SK-N-SH (cell line): ENCODE data around the gene IL2RA. TPM values are rescaled to one million over a fixed set of nuclear protein-coding genes. Genes with fewer than 3 reads are reported as not detected.
A peak's percentile ranks its signal among the peaks of the same experiment; 100 is the strongest.

ENCODE experiments used
- CTCF ChIA-PET: fragments of 300-600, 350-600 bp; formaldehyde crosslinking; extraction: SDS; loops from one replicate; lab custom pipeline; 2021; lab: Yijun Ruan, JAX
- POLR2A ChIA-PET: fragments of 350-600 bp; sonication (Branson Sonifier 250); formaldehyde crosslinking; extraction: SDS; loops from one replicate; lab custom pipeline; 2020; ENCODE audit warnings: antibody characterized with exemption, inconsistent platforms; lab: Yijun Ruan, JAX
- DNase-seq: peaks from one replicate; pipeline ENCODE4 v3.0.0; 2012
- H2AFZ ChIP-seq: fragments of 200-600 bp; sonication (generic); 2 replicates; pipeline ENCODE4 v1.8.1; 2016; ENCODE audit warnings: antibody characterized with exemption, mild to moderate bottlenecking, low read depth
- H3F3A ChIP-seq: fragments of 200-600 bp; sonication (generic); replicated peaks from 2 replicates; pipeline ENCODE3; 2016; ENCODE audit warnings: antibody characterized with exemption, mild to moderate bottlenecking; ENCODE audit not compliant: insufficient read depth
- H3K27ac ChIP-seq, 2 experiments: fragments of 200-500 bp in 1 of 2; fragments of 200-600 bp in 1 of 2; sonication (Bioruptor generic) in 1 of 2; sonication (generic), shearing (Covaris generic) in 1 of 2; 2 replicates each; pipeline versions ENCODE4 v1.5.1 to v1.6.1; 2014 to 2016; ENCODE audit warnings: low read depth in 2 of 2, inconsistent platforms in 1 of 2, low read length in 1 of 2, mild to moderate bottlenecking in 1 of 2, mixed read lengths in 1 of 2
- H3K27me3 ChIP-seq: fragments of 200-600 bp; sonication (generic), shearing (Covaris generic); 2 replicates; pipeline ENCODE4 v1.6.1; 2016; ENCODE audit warnings: mixed run types; ENCODE audit not compliant: insufficient read depth
- H3K36me3 ChIP-seq, 2 experiments: fragments of 200-500 bp in 1 of 2; fragments of 200-600 bp in 1 of 2; sonication (Bioruptor generic) in 1 of 2; sonication (generic) in 1 of 2; replicated peaks in 1 of 2; 2 replicates each; pipeline versions ENCODE3 to v1.5.1; 2014 to 2016; ENCODE audit warnings: low read length in 1 of 2, mild to moderate bottlenecking in 1 of 2; ENCODE audit not compliant: insufficient read depth in 2 of 2, control insufficient read depth in 1 of 2
- H3K4me1 ChIP-seq, 2 experiments: fragments of 200-500 bp in 1 of 2; fragments of 200-600 bp in 1 of 2; sonication (Bioruptor generic) in 1 of 2; sonication (generic), shearing (Covaris generic) in 1 of 2; 2 replicates each; pipeline versions ENCODE4 v1.5.1 to v1.6.1; 2014 to 2016; ENCODE audit warnings: low read depth in 1 of 2, low read length in 1 of 2, mixed run types in 1 of 2; ENCODE audit not compliant: insufficient read depth in 2 of 2, control insufficient read depth in 1 of 2
- H3K4me2 ChIP-seq: fragments of 200-600 bp; sonication (generic), shearing (Covaris generic); 2 replicates; pipeline ENCODE4 v1.6.1; 2017; ENCODE audit warnings: mixed run types
- H3K4me3 ChIP-seq, 2 experiments: fragments of 200-500 bp in 1 of 2; fragments of 200-600 bp in 1 of 2; sonication (Bioruptor generic) in 1 of 2; sonication (generic), shearing (Covaris generic) in 1 of 2; 2 replicates each; pipeline versions ENCODE4 v1.5.1 to v1.8.1; 2014 to 2016; ENCODE audit warnings: low read depth in 2 of 2, inconsistent platforms in 1 of 2, low read length in 1 of 2, mild to moderate bottlenecking in 1 of 2, mixed read lengths in 1 of 2, moderate library complexity in 1 of 2
- H3K79me2 ChIP-seq: fragments of 200-600 bp; sonication (generic); 2 replicates; pipeline ENCODE4 v1.8.1; 2017; ENCODE audit warnings: mild to moderate bottlenecking; ENCODE audit not compliant: insufficient read depth
- H3K9ac ChIP-seq: fragments of 200-600 bp; sonication (generic); 2 replicates; pipeline ENCODE4 v1.6.1; 2017; ENCODE audit warnings: mixed run types
- H3K9me2 ChIP-seq: fragments of 200-600 bp; sonication (generic); 2 replicates; pipeline ENCODE4 v1.6.1; 2017; ENCODE audit warnings: mixed run types
- H3K9me3 ChIP-seq: fragments of 200-600 bp; sonication (generic); 2 replicates; pipeline ENCODE4 v1.6.1; 2017; ENCODE audit warnings: mixed run types, mild to moderate bottlenecking, moderate library complexity
- H4K20me1 ChIP-seq: fragments of 200-600 bp; sonication (generic); 2 replicates; pipeline ENCODE4 v1.6.1; 2017; ENCODE audit warnings: mild to moderate bottlenecking, mixed run types; ENCODE audit not compliant: insufficient read depth
- ELF1 ChIP-seq: IDR thresholded peaks from 2 replicates; pipeline ENCODE4 v1.4.0; 2012
- FOXJ3 ChIP-seq: sonication (generic); formaldehyde crosslinking; IDR thresholded peaks from 2 replicates; pipeline ENCODE4 v1.5.1; 2020; ENCODE audit warnings: mild to moderate bottlenecking, missing genetic modification reagents
- FOXM1 ChIP-seq: IDR thresholded peaks from 2 replicates; pipeline ENCODE4 v1.4.0; 2012; ENCODE audit warnings: low read depth, mild to moderate bottlenecking
- JUND ChIP-seq: IDR thresholded peaks from 2 replicates; pipeline ENCODE4 v1.4.0; 2012
- NFIC ChIP-seq: IDR thresholded peaks from 2 replicates; pipeline ENCODE4 v1.4.0; 2012; ENCODE audit warnings: borderline replicate concordance
- RCOR1 ChIP-seq: fragments of 150-350 bp; IDR thresholded peaks from 2 replicates; pipeline ENCODE4 v1.6.1; 2017; ENCODE audit warnings: antibody characterized with exemption, low read length
- RXRA ChIP-seq: IDR thresholded peaks from 2 replicates; pipeline ENCODE4 v1.4.0; 2012; ENCODE audit warnings: low read depth, mild to moderate bottlenecking, borderline replicate concordance
- SMC3 ChIP-seq: IDR thresholded peaks from 2 replicates; pipeline ENCODE4 v1.6.1; 2012; ENCODE audit warnings: low read depth, low read length, improper control_type of control experiment
- TAF1 ChIP-seq: IDR thresholded peaks from 2 replicates; pipeline ENCODE4 v1.6.1; 2012; ENCODE audit warnings: low read depth, mild to moderate bottlenecking, low read length, moderate library complexity, borderline replicate concordance
- WGBS: methylation state at CpG from one replicate; pipeline ENCODE4 v1.1.6; 2017; ENCODE audit warnings: low lambda C conversion rate; 5-methylcytosine and 5-hydroxymethylcytosine counted together
- polyA plus RNA-seq, 3 experiments: library from polyadenylated mRNA; depleted of rRNA; stranded (reverse); fragments of >200 nt; gene quantifications; 2 replicates each; pipeline ENCODE4 v1.2.3, GENCODE V29; 2012
- TF ChIP-seq, protein P1 (sequence below): fragments of 150-350 bp; IDR thresholded peaks from 2 replicates; pipeline ENCODE4 v1.6.1; 2016; ENCODE audit warnings: mild to moderate bottlenecking, low read depth, low read length
- TF ChIP-seq, protein P2 (sequence below): fragments of 150-350 bp; IDR thresholded peaks from 2 replicates; pipeline ENCODE4 v1.6.1; 2017; ENCODE audit warnings: antibody characterized with exemption, low read length, low read depth, borderline replicate concordance
- TF ChIP-seq, protein P3 (sequence below): IDR thresholded peaks from 2 replicates; pipeline ENCODE4 v1.4.0; 2012; ENCODE audit warnings: low read depth, borderline replicate concordance
- TF ChIP-seq, protein P4 (sequence below): IDR thresholded peaks from 2 replicates; pipeline ENCODE4 v1.4.0; 2012; ENCODE audit warnings: low read depth, borderline replicate concordance

The IL2RA gene
- polyA plus RNA-seq, 1 of the 3 experiments (the other 2 are of a cell fraction) = not detected

DNA sequence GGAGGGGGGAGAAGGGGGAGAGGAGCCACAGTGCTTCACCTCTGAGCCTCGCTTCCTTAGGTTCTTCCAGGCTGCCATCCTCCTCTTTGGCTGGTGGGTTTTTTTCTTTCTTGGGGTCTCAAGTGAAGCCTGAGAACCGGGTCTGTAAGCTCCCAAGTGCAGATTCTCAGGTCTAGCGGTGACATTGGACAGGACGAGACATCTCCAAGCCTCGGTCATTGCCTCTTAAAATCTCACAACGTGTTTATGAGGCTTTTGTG is 84.0 kb downstream of the IL2RA start:
- peaks cover 10% of the 10 kb centered on the region for H3F3A ChIP-seq
- ChIA-PET POLR2A (no interaction called here), CTCF (no interaction called here)
- DNase-seq = no peak
- peak overlapping the region; percentile 89 for H3K4me2 ChIP-seq
- H2AFZ ChIP-seq = peak overlapping the region; percentile 88; the same call in 1 of the 2 replicates
- H3K36me3 ChIP-seq = no peaks in the 10 kb centered on the region
- WGBS = 12% methylated on average over 6 of the region's 6 CpGs
- no peaks in the 10 kb centered on the region for H3K9me2 ChIP-seq
- no peaks in the 10 kb centered on the region for H3K79me2 ChIP-seq
- TF ChIP-seq, protein P1, sequence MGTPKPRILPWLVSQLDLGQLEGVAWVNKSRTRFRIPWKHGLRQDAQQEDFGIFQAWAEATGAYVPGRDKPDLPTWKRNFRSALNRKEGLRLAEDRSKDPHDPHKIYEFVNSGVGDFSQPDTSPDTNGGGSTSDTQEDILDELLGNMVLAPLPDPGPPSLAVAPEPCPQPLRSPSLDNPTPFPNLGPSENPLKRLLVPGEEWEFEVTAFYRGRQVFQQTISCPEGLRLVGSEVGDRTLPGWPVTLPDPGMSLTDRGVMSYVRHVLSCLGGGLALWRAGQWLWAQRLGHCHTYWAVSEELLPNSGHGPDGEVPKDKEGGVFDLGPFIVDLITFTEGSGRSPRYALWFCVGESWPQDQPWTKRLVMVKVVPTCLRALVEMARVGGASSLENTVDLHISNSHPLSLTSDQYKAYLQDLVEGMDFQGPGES = no peak
- TF ChIP-seq RXRA = no peak
- no peak for TF ChIP-seq ELF1
- TF ChIP-seq, all 33 proteins: peak for 0
- no peaks in the 10 kb centered on the region; a peak in 1 of 4 replicates for H3K4me1 ChIP-seq
- H3K9ac ChIP-seq = no peak overlapping the region
- H3K27ac ChIP-seq = no peak overlapping the region
- peaks cover 8% of the 10 kb centered on the region; the same call in 1 of the 2 replicates for H3K27me3 ChIP-seq
- no peaks in the 10 kb centered on the region for H4K20me1 ChIP-seq
- peak overlapping the region; percentile 67 to 75 for H3K4me3 ChIP-seq
- no peaks in the 10 kb centered on the region; the same call in 1 of the 2 replicates for H3K9me3 ChIP-seq

- TF ChIP-seq RCOR1 (no peak), SMC3 (no peak), JUND (no peak)
- Histone ChIP-seq H3K27ac (peak within 1 kb of the TSS in 1 of 2 experiments; percentile 33; a peak in 1 of 4 replicates), H3K36me3 (no peaks in the 10 kb centered on the region), H3F3A (peaks cover 10% of the 10 kb centered on the region), H3K4me2 (peak within 1 kb of the TSS; percentile 89), H3K4me3 (peak within 1 kb of the TSS; percentile 67 to 75), H3K4me1 (no peaks in the 10 kb centered on the region; a peak in 1 of 4 replicates), H3K79me2 (no peaks in the 10 kb centered on the region), H3K9me2 (no peaks in the 10 kb centered on the region), H4K20me1 (no peaks in the 10 kb centered on the region), H3K9ac (peak within 1 kb of the TSS; percentile 48; the same call in 1 of the 2 replicates), H3K9me3 (no peaks in the 10 kb centered on the region; the same call in 1 of the 2 replicates), H2AFZ (peak within 1 kb of the TSS; percentile 88), H3K27me3 (peaks cover 8% of the 10 kb centered on the region; the same call in 1 of the 2 replicates)
- POLR2A ChIA-PET = no interaction called here
- peak; percentile 75 for DNase-seq
- CTCF ChIA-PET = interaction anchor here (1.0 kb wide), 1 partner anchor 234 kb away, joined by 3 read pairs; no protein-coding TSS in a partner anchor
- 5% methylated on average over 4 of the region's 80 CpGs for WGBS
Measured at GRCh38 chr10:5977471-5978229, 84.5 kb downstream of the IL2RA start, which contains the start of gene IL15RA. TSS of gene IL15RA (minus strand) at chr10:5977543. CDS start at chr10:5977492, 51 bp downstream.

DNA sequence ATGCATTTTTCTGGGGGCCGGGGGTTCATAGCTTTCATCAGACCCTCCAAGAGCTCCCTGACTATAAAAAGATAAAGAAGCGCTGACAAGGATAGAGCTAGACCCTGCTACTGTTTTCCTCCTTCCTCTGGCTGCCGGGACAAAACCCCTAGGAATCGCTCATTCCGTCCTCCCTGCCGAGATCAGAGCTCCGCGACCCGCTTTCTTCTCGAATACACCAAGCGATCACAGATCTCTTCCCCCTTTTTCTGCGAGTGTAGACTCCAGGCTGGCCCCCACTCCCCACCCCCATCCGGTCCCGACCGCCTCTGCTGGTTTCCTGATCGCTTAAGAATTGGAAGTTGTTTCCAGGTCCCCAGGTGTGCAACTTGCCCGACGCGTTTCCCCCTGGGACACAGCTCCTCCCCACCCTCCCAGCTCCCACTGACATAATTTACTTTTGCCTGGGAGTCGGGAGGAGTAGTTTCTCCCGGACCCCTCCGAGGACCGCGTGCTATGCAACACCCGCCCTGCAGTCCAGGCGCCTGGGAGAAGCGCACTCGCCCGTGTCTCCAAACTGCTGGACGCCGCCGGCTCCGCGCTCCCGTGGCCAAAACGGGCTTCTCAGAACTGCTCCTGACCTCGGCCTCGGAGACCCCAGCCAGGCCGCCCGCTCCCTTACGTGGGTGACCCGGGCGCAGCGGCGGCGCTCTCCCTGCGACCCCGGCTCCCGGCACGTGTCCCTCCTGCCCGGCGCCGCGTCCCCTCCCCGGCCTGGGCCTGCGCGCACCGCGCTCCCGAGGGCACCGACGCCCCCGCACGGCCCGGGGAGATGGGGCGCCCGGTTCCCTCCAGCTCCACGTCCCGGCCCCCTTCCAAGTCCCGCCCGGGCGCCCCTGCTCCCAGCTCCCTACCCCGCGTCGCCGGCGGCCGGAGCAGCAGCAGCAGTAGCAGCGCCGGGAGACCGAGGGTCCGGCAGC is 85.4 kb downstream of the IL2RA start:
- H3K9ac ChIP-seq = peak overlapping the region; percentile 48; the same call in 1 of the 2 replicates
- CTCF ChIA-PET = interaction anchor here (0.6 to 1.0 kb wide), 4 partner anchors 12 to 589 kb away, joined by 3 read pairs; no protein-coding TSS in a partner anchor
- TF ChIP-seq SMC3 = no peak
- TF ChIP-seq, protein P2, sequence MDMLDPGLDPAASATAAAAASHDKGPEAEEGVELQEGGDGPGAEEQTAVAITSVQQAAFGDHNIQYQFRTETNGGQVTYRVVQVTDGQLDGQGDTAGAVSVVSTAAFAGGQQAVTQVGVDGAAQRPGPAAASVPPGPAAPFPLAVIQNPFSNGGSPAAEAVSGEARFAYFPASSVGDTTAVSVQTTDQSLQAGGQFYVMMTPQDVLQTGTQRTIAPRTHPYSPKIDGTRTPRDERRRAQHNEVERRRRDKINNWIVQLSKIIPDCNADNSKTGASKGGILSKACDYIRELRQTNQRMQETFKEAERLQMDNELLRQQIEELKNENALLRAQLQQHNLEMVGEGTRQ = no peak
- no peak for TF ChIP-seq TAF1
- TF ChIP-seq, protein P3, sequence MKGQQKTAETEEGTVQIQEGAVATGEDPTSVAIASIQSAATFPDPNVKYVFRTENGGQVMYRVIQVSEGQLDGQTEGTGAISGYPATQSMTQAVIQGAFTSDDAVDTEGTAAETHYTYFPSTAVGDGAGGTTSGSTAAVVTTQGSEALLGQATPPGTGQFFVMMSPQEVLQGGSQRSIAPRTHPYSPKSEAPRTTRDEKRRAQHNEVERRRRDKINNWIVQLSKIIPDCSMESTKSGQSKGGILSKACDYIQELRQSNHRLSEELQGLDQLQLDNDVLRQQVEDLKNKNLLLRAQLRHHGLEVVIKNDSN = no peak
- TF ChIP-seq, protein P4, sequence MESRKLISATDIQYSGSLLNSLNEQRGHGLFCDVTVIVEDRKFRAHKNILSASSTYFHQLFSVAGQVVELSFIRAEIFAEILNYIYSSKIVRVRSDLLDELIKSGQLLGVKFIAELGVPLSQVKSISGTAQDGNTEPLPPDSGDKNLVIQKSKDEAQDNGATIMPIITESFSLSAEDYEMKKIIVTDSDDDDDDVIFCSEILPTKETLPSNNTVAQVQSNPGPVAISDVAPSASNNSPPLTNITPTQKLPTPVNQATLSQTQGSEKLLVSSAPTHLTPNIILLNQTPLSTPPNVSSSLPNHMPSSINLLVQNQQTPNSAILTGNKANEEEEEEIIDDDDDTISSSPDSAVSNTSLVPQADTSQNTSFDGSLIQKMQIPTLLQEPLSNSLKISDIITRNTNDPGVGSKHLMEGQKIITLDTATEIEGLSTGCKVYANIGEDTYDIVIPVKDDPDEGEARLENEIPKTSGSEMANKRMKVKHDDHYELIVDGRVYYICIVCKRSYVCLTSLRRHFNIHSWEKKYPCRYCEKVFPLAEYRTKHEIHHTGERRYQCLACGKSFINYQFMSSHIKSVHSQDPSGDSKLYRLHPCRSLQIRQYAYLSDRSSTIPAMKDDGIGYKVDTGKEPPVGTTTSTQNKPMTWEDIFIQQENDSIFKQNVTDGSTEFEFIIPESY = no peak
- TF ChIP-seq NFIC = no peak
- no peak for TF ChIP-seq FOXJ3 (CRISPR knock-in tag)
- no peak for TF ChIP-seq FOXM1
- TF ChIP-seq RCOR1 = no peak

More for the DNA sequence above, 85.4 kb downstream of the IL2RA start:
- no peaks in the 10 kb centered on the region; a peak in 1 of 4 replicates for H3K4me1 ChIP-seq
- no peak for DNase-seq
- POLR2A ChIA-PET = no interaction called here
- 20% methylated on average over 42 of the region's 82 CpGs for WGBS
- peaks cover 10% of the 10 kb centered on the region for H3F3A ChIP-seq
- H4K20me1 ChIP-seq = no peaks in the 10 kb centered on the region
- H3K36me3 ChIP-seq = no peaks in the 10 kb centered on the region
- peak overlapping the region; percentile 88 for H2AFZ ChIP-seq
- H3K9me2 ChIP-seq = no peaks in the 10 kb centered on the region
- no peaks in the 10 kb centered on the region for H3K79me2 ChIP-seq
- H3K27ac ChIP-seq = no peak overlapping the region
- peaks cover 8% of the 10 kb centered on the region; the same call in 1 of the 2 replicates for H3K27me3 ChIP-seq
- no peaks in the 10 kb centered on the region; the same call in 1 of the 2 replicates for H3K9me3 ChIP-seq
- H3K4me3 ChIP-seq = peak overlapping the region; percentile 67 to 75
- peak overlapping the region; percentile 89 for H3K4me2 ChIP-seq
